ENCODE measurements around the gene FAU. TPM values are rescaled to one million over a fixed set of nuclear protein-coding genes. Genes with fewer than 3 reads are reported as not detected.
A peak's percentile ranks its signal among the peaks of the same experiment; 100 is the strongest.

Gene FAU
- total and polyA plus RNA-seq, 10 of the 15 experiments (the other 5 are each of a cell fraction or from before 2014, with no cell fraction given), result 332 to 1,347 (median 990) TPM

GRCh38 chr11:65110354-65110861 lies 11.5 kb downstream of the FAU start (continued):
- TF ChIP-seq SREBF1 (IDR thresholded peaks at IDR 0.05; ENCODE audit: low read length), result no peak
- TF ChIP-seq, protein P1, sequence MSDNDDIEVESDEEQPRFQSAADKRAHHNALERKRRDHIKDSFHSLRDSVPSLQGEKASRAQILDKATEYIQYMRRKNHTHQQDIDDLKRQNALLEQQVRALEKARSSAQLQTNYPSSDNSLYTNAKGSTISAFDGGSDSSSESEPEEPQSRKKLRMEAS (IDR thresholded peaks at IDR 0.05; ENCODE audit: low read depth, low read length), result no peak
- TF ChIP-seq SP1 (IDR thresholded peaks at IDR 0.05; ENCODE audit: low read depth, low read length), result no peak
- no peak for TF ChIP-seq ZZZ3 (IDR thresholded peaks at IDR 0.05; ENCODE audit: control insufficient read depth, insufficient read length, low read depth)
- TF ChIP-seq PRDM15 (CRISPR knock-in tag; IDR thresholded peaks at IDR 0.05), result no peak
- TF ChIP-seq BACH1 (IDR thresholded peaks at IDR 0.05; ENCODE audit: borderline replicate concordance), result no peak; the same call in 1 of the 2 replicates
- no peak for TF ChIP-seq RELB (IDR thresholded peaks at IDR 0.05; ENCODE audit: low read depth)
- no peak for TF ChIP-seq CEBPB (IDR thresholded peaks at IDR 0.05; ENCODE audit: borderline replicate concordance in 1 of 2, low read depth in 2 of 2, low read length in 2 of 2)
- TF ChIP-seq SMAD5 (IDR thresholded peaks at IDR 0.05; ENCODE audit: low read depth), result no peak
- TF ChIP-seq TAF1 (IDR thresholded peaks at IDR 0.05; ENCODE audit: borderline replicate concordance, low read depth, low read length), result no peak
- no peak for TF ChIP-seq GABPA (IDR thresholded peaks at IDR 0.05; ENCODE audit: low read depth)
- no peak for TF ChIP-seq ATF7 (IDR thresholded peaks at IDR 0.05; ENCODE audit: low read depth)
- TF ChIP-seq, protein P2, sequence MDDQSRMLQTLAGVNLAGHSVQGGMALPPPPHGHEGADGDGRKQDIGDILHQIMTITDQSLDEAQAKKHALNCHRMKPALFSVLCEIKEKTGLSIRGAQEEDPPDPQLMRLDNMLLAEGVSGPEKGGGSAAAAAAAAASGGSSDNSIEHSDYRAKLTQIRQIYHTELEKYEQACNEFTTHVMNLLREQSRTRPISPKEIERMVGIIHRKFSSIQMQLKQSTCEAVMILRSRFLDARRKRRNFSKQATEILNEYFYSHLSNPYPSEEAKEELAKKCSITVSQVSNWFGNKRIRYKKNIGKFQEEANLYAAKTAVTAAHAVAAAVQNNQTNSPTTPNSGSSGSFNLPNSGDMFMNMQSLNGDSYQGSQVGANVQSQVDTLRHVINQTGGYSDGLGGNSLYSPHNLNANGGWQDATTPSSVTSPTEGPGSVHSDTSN (IDR thresholded peaks at IDR 0.05; ENCODE audit: insufficient replicate concordance, low read depth, low read length), result no peak
- no peak for TF ChIP-seq STAT1 (conservative IDR thresholded peaks at IDR 0.05)
- no peak for TF ChIP-seq SUZ12 (IDR thresholded peaks at IDR 0.05; ENCODE audit: unreplicated experiment)
- no peak for TF ChIP-seq E4F1 (IDR thresholded peaks at IDR 0.05; ENCODE audit: borderline replicate concordance, partially characterized antibody)
- peak; percentile 43; the same call in 1 of the 2 replicates for TF ChIP-seq YY1 (IDR thresholded peaks at IDR 0.05; ENCODE audit: low read depth, low read length)
- no peak for TF ChIP-seq NR2C1 (IDR thresholded peaks at IDR 0.05)
- TF ChIP-seq SIX5 (IDR thresholded peaks at IDR 0.05; ENCODE audit: low read depth, low read length, severe bottlenecking), result no peak
- peak; percentile 53 for TF ChIP-seq RUNX3 (IDR thresholded peaks at IDR 0.05; ENCODE audit: low read length)
- TF ChIP-seq POU2F2 (IDR thresholded peaks at IDR 0.05; ENCODE audit: borderline replicate concordance, low read depth, low read length), result no peak
- no peak for TF ChIP-seq FOS (IDR thresholded peaks at IDR 0.05; ENCODE audit: borderline replicate concordance, extremely low read depth, insufficient read length)
- TF ChIP-seq MEF2B (IDR thresholded peaks at IDR 0.05; ENCODE audit: partially characterized antibody, poor library complexity, severe bottlenecking), result no peak

All from GM12878 (cell line).